NCI-H2196 treated with DMSO at 0.1 percent for 48 hours (cell line): Measurements from ENCODE around the gene RGMA.
"Not testable (repeated sequence)": the region's sequence is repeated elsewhere in the genome, so short reads cannot be mapped to it uniquely, and the experiment has no call there.

ENCODE experiments used
- DNase-seq: peaks from one replicate; lab custom pipeline; 2025; ENCODE audit not compliant: unreplicated experiment; lab: John Stamatoyannopoulos, UW

Gene RGMA

GRCh38 chr15:93035953-93036810, 52.8 kb downstream of the RGMA start:
- DNase-seq, result no peak

DNA sequence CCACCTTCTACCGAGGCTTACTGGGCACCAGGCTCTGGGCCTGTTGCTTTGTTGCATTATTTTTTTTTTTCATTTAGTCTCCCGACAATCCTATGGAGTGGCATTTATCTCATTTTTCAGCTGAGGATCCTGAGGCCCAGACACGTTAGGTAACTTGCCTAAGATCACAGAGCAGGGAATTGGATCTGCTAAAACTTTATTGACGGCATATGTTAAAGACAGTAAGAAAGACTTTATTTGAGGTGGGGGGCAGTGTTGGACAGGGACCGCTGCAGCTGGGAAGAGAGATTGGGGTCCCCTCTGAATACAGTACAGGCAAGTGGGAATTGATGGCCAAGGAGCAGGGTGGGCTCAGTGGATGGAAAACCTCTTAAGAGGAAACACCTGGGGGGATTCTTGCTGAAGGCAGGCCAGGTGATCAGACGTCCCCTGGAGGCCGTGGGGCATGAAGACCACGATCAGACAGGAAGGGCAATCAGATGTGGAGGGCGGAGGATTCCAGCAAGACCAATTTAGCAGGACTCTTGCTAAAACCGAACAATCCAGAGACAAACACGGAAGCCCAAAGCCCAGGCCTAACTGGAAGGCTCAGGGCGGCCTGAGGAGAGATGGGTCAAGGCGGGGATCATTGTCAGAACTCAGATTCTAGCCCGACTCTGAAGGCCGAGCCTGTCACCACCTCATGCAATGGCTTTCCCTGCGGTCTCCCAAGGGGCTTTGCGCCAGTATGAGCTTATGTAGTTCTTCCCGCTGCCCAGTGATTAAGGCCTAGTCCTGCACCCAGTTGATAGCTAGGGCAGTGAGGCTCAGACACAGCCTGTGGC, 53.7 kb downstream of the RGMA start:
- no peak for DNase-seq

DNA sequence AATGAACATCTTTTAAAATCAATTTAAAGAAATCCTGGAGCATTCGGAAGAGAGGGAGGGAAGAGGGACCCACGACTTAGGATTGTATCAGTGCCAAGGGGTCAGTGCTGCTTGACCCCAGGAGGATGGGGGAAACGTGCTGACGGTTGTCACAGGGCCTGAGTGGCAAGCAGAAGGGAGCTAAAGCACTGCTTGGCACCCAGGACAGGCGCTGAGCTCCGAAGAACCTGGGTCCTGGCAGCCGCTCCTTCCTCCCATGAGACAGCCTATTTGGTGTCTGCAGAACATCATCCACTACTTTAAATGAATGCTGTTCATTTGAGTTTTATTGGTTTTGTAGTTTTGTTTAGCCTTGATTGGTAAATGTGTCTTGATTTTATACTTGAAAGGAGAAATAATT, 54.5 kb downstream of the RGMA start:
- no peak for DNase-seq

DNA sequence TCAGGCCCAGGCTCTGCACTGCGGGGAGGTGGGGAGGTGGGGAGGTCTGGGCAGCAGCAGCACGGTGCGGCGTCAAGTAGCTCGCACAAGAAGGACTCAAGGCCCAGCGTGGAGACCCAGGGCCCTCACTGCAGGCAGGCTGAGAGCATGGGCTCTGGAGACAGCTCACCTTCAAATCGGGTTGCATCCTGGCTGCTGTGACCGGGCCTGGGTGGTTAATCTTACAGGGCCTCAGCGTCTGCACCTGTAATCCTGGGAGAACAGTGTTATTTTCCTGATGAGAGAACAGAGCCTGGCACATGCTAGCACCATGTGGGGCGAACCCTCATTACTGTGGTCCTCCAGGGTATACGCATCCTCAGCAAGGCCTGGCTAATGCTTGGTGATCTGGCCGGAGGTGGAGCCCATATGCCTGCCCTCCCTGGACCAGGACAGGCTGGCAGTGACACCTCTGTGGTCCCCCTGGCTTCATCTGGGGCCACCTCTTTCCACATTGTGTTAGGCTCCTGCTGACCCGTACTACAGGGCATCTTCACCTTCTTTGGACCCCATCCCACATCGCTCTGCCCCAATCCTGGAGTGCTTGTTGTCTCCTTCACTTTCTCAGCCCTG, 55.5 kb downstream of the RGMA start:
- no peak for DNase-seq

DNA sequence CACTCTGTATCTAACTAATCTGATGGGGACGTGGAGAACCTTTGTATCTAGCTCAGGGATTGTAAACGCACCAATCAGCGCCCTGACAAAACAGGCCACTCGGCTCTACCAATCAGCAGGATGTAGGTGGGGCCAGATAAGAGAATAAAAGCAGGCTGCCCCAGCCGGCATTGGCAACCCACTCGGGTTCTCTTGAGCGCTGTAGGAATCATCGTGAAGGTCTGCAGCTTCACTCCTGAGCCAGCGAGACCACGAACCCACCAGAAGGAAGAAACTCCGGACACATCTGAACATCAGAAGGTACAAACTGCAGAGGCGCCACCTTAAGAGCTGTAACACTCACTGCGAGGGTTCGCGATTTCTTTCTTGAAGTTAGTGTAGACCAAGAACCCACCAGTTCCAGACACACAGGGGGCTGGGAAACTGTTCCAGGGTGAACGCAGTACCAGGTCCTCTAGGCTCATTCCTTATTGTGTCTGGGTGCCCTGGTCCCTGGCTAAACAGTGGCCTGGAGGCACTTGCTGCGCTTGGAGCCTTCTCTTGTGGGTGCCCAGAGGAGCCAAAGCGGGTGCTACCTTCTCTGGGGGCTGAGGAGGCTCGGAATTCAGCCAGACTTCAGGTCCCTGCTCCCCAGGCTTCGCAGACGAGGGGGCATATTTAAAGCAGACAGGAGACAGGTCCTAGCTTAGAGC, 56.4 kb downstream of the RGMA start:
- DNase-seq, result not testable (repeated sequence)

DNA sequence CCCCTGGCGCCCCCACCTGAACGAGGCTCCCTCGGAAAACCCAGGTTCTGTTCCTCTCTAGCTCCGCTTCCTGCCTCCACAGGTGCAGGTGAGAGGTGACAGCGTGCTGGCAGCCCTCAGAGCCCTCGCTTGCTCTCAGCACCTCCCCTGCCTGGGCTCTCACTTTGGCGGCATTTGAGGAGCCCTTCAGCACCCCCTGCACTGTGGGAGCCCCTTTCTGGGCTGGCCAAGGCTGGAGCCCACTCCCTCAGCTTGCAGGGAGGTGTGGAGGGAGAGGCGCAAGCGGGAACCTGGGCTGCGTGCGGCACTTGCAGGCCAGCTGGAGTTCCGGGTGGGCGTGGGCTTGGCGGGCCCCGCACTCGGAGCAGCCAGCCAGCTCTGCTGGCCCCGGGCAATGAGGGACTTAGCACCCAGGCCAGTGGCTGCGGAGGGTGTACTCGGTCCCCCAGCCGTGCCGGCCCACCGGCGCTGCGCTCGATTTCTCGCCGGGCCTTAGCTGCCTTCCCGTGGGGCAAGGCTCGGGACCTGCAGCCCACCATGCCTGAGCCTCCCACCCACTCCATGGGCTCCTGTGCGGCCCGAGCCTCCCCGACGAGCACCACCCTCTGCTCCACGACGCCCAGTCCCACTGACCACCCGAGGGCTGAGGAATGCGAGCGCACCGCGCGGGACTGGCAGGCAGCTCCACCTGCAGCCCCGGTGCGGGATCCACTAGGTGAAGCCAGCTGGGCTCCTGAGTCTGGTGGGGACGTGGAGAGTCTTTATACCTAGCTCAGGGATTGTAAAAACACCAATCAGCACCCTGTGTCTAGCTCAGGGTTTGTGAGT, 57.2 kb downstream of the RGMA start:
- DNase-seq, result not testable (repeated sequence)

- DNase-seq, result no peak
Measured at GRCh38 chr15:93031103-93031464, 57.9 kb downstream of the RGMA start.

GRCh38 chr15:93030430-93031102, 58.4 kb downstream of the RGMA start:
- DNase-seq, result peak; percentile 14

GRCh38 chr15:93029836-93030429, 59.1 kb downstream of the RGMA start:
- DNase-seq, result no peak

- DNase-seq, result no peak
Measured at GRCh38 chr15:93029214-93029835, 59.7 kb downstream of the RGMA start.

- DNase-seq, result no peak
Measured at GRCh38 chr15:93028632-93029213, 60.3 kb downstream of the RGMA start.

GRCh38 chr15:93028111-93028631, 60.8 kb downstream of the RGMA start:
- no peak for DNase-seq

GRCh38 chr15:93027413-93027812, 61.6 kb downstream of the RGMA start:
- no peak for DNase-seq

GRCh38 chr15:93026380-93026817, 62.6 kb downstream of the RGMA start:
- DNase-seq, result no peak

DNA sequence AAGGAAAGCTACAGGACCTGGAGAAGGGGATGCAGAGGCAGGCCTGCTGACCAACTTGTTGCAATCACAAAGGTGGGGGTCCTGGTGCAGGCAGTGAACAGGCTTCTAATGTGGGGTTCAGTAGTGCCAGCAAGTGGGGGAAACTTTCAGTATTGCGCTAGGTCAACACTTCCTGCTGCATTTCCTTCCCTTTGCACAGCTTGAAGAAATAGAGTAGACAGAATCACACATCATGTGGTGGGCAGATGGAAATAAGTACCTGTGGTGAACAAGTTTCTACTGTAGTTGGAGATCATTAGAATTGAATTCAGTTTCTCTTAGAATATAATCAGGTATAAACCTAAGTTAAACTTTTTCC, 63.4 kb downstream of the RGMA start:
- DNase-seq, result no peak

GRCh38 chr15:93024716-93025624, 64.0 kb downstream of the RGMA start:
- DNase-seq, result no peak

DNA sequence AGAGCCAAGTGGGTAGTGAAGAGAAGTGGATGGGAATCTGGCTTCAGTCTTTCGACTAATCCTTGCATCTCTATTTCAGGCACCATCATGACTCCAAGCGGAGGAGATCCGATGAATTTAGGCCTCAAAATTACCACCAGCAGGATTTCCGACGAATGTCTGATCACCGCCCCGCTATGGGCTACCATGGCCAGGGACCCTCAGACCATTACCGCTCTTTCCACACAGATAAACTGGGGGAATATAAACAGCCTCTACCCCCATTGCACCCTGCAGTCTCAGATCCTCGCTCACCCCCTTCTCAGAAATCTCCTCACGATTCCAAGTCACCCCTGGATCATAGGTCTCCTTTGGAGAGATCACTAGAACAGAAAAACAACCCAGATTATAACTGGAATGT, 64.7 kb downstream of the RGMA start:
- no peak for DNase-seq
